ENCODE results near the gene DDX11.
"Not testable (repeated sequence)": the region's sequence is repeated elsewhere in the genome, so short reads cannot be mapped to it uniquely, and the experiment has no call there.

- not testable (repeated sequence) for TF ChIP-seq POLR2A (IDR thresholded peaks at IDR 0.05; ENCODE audit: low read depth, low read length); TAF1 (IDR thresholded peaks at IDR 0.05; ENCODE audit: borderline replicate concordance, low read depth, low read length); POLR2AphosphoS5 (IDR thresholded peaks at IDR 0.05; ENCODE audit: low read depth, low read length)
Measured at GRCh38 chr12:31027006-31027405, 46.7 kb upstream of the DDX11 start.

Data from GM12892 (cell line).